ENCODE measurements around the gene ERICH4.
"Not testable (repeated sequence)": the region's sequence is repeated elsewhere in the genome, so short reads cannot be mapped to it uniquely, and the experiment has no call there.

- TF ChIP-seq CTCF, POLR2A, EP300 (IDR thresholded peaks at IDR 0.05): not testable (repeated sequence)
Observed at GRCh38 chr19:41486953-41487352, 44.0 kb downstream of the ERICH4 start.
